ENCODE data around the gene GNL2. TPM values are rescaled to one million over a fixed set of nuclear protein-coding genes. Genes with fewer than 3 reads are reported as not detected.
A peak's percentile ranks its signal among the peaks of the same experiment; 100 is the strongest.

GNL2 gene
- total RNA-seq (2014; rRNA removed; shearing (Covaris generic); ENCODE audit: low replicate concordance): 15.6 and 31.0 TPM in 2 replicates

GRCh38 chr1:37595440-37596181, at the start of gene GNL2:
GNL2 (minus strand) TSS chr1:37595937; CDS start chr1:37595822, 115 bp downstream.
- peak; percentile 92 for DNase-seq (ENCODE audit: low read depth)
- in situ Hi-C loops (cut with HindIII; ENCODE audit: low pct_unique_long_range_greater_than_20kb, low sequenced_read_pairs): no loop called here

- in situ Hi-C loops (cut with HindIII; ENCODE audit: low pct_unique_long_range_greater_than_20kb, low sequenced_read_pairs): no loop called here
- DNase-seq (ENCODE audit: low read depth): no peak
Measured at GRCh38 chr1:37641059-37641458, 45.3 kb upstream of the GNL2 start.

GRCh38 chr1:37636435-37636834, 40.7 kb upstream of the GNL2 start:
- in situ Hi-C loops (cut with HindIII; ENCODE audit: low pct_unique_long_range_greater_than_20kb, low sequenced_read_pairs): no loop called here
- DNase-seq (ENCODE audit: low read depth): no peak

GRCh38 chr1:37634992-37635902, 39.5 kb upstream of the GNL2 start:
- in situ Hi-C loops (cut with HindIII; ENCODE audit: low pct_unique_long_range_greater_than_20kb, low sequenced_read_pairs): no loop called here
- DNase-seq (ENCODE audit: low read depth): no peak

- in situ Hi-C loops (cut with HindIII; ENCODE audit: low pct_unique_long_range_greater_than_20kb, low sequenced_read_pairs): no loop called here
- DNase-seq (ENCODE audit: low read depth): peak; percentile 3
Measured at GRCh38 chr1:37634244-37634991, 38.7 kb upstream of the GNL2 start, which contains the start of gene RSPO1. RSPO1 (minus strand) TSS chr1:37634892; CDS start chr1:37629661, 5,231 bp downstream.

- in situ Hi-C loops (cut with HindIII; ENCODE audit: low pct_unique_long_range_greater_than_20kb, low sequenced_read_pairs): no loop called here
- DNase-seq (ENCODE audit: low read depth): no peak
Measured at GRCh38 chr1:37633938-37634243, 38.2 kb upstream of the GNL2 start.

- in situ Hi-C loops (cut with HindIII; ENCODE audit: low pct_unique_long_range_greater_than_20kb, low sequenced_read_pairs): no loop called here
- no peak for DNase-seq (ENCODE audit: low read depth)
Measured at GRCh38 chr1:37633040-37633937, 37.6 kb upstream of the GNL2 start.

- DNase-seq (ENCODE audit: low read depth): no peak
- in situ Hi-C loops (cut with HindIII; ENCODE audit: low pct_unique_long_range_greater_than_20kb, low sequenced_read_pairs): no loop called here
Measured at GRCh38 chr1:37631036-37631435, 35.3 kb upstream of the GNL2 start.

GRCh38 chr1:37630426-37631028, 34.8 kb upstream of the GNL2 start:
- DNase-seq (ENCODE audit: low read depth): no peak
- in situ Hi-C loops (cut with HindIII; ENCODE audit: low pct_unique_long_range_greater_than_20kb, low sequenced_read_pairs): no loop called here

GRCh38 chr1:37629726-37630425, 34.1 kb upstream of the GNL2 start:
- in situ Hi-C loops (cut with HindIII; ENCODE audit: low pct_unique_long_range_greater_than_20kb, low sequenced_read_pairs): no loop called here
- DNase-seq (ENCODE audit: low read depth): no peak

GRCh38 chr1:37629008-37629407, 33.3 kb upstream of the GNL2 start:
- in situ Hi-C loops (cut with HindIII; ENCODE audit: low pct_unique_long_range_greater_than_20kb, low sequenced_read_pairs): no loop called here
- no peak for DNase-seq (ENCODE audit: low read depth)

GRCh38 chr1:37628026-37628556, 32.4 kb upstream of the GNL2 start:
- no peak for DNase-seq (ENCODE audit: low read depth)
- in situ Hi-C loops (cut with HindIII; ENCODE audit: low pct_unique_long_range_greater_than_20kb, low sequenced_read_pairs): no loop called here

- in situ Hi-C loops (cut with HindIII; ENCODE audit: low pct_unique_long_range_greater_than_20kb, low sequenced_read_pairs): no loop called here
- no peak for DNase-seq (ENCODE audit: low read depth)
Measured at GRCh38 chr1:37622131-37622530, 26.4 kb upstream of the GNL2 start.

- in situ Hi-C loops (cut with HindIII; ENCODE audit: low pct_unique_long_range_greater_than_20kb, low sequenced_read_pairs): no loop called here
- no peak for DNase-seq (ENCODE audit: low read depth)
Measured at GRCh38 chr1:37621326-37621870, 25.7 kb upstream of the GNL2 start.

- no peak for DNase-seq (ENCODE audit: low read depth)
- in situ Hi-C loops (cut with HindIII; ENCODE audit: low pct_unique_long_range_greater_than_20kb, low sequenced_read_pairs): no loop called here
Measured at GRCh38 chr1:37620707-37621106, 25.0 kb upstream of the GNL2 start.

GRCh38 chr1:37616330-37616729, 20.6 kb upstream of the GNL2 start:
- DNase-seq (ENCODE audit: low read depth): no peak
- in situ Hi-C loops (cut with HindIII; ENCODE audit: low pct_unique_long_range_greater_than_20kb, low sequenced_read_pairs): no loop called here
